MCF 10A (cell line): ENCODE results near the gene ZNF302. TPM values are rescaled to one million over a fixed set of nuclear protein-coding genes. Genes with fewer than 3 reads are reported as not detected.
"Not testable (repeated sequence)": the region's sequence is repeated elsewhere in the genome, so short reads cannot be mapped to it uniquely, and the experiment has no call there.

Experiments used
- BruUV-seq: library from RNA; stranded (reverse); fragments of 400-500 nt; replicated peaks from 2 replicates; lab custom pipeline; 2021; lab: Mats Ljungman, UMichigan
- CTCF ChIA-PET: fragments of 300-600 bp; sonication (Branson Sonifier 250); formaldehyde crosslinking; extraction: SDS; loops from one replicate; lab custom pipeline; 2021; ENCODE audit warnings: antibody characterized with exemption, inconsistent platforms; lab: Yijun Ruan, JAX
- POLR2A ChIA-PET: fragments of 300-600, 350-650 bp; sonication (Branson Sonifier 250); formaldehyde crosslinking; extraction: SDS; loops from one replicate; lab custom pipeline; 2020; ENCODE audit warnings: antibody characterized with exemption, inconsistent platforms; lab: Yijun Ruan, JAX
- DNase-seq: peaks from one replicate; pipeline ENCODE4 v3.0.0-alpha.2; 2018; ENCODE audit not compliant: unreplicated experiment
- H3K27ac Mint-ChIP-seq: one replicate; pipeline ENCODE4 v1.8.0; 2022; ENCODE audit warnings: mild to moderate bottlenecking, low read depth, mixed read lengths; ENCODE audit not compliant: unreplicated experiment
- H3K27me3 Mint-ChIP-seq: one replicate; pipeline ENCODE4 v1.8.0; 2022; ENCODE audit warnings: mixed read lengths; ENCODE audit not compliant: insufficient read depth, unreplicated experiment
- H3K36me3 Mint-ChIP-seq: one replicate; pipeline ENCODE4 v1.8.0; 2022; ENCODE audit warnings: mild to moderate bottlenecking, moderate library complexity, mixed read lengths; ENCODE audit not compliant: insufficient read depth, unreplicated experiment
- H3K4me1 Mint-ChIP-seq: one replicate; pipeline ENCODE4 v1.8.0; 2022; ENCODE audit warnings: mixed read lengths; ENCODE audit not compliant: insufficient read depth, unreplicated experiment
- H3K4me3 Mint-ChIP-seq: one replicate; pipeline ENCODE4 v1.8.0; 2022; ENCODE audit warnings: mild to moderate bottlenecking, moderate library complexity, mixed read lengths; ENCODE audit not compliant: unreplicated experiment
- H3K9me3 Mint-ChIP-seq: one replicate; pipeline ENCODE4 v1.8.0; 2022; ENCODE audit warnings: mixed read lengths; ENCODE audit not compliant: unreplicated experiment
- intact Hi-C: fragments of 100-400 bp; cut with micrococcal nuclease; formaldehyde crosslinking; loops from 2 replicates; pipeline ENCODE4 v1.14.1; 2022
- total RNA-seq: library from RNA; stranded (reverse); gene quantifications from 2 replicates; pipeline ENCODE4 v1.2.3, GENCODE V29; 2022
- TF ChIP-seq, protein P1 (sequence below): fragments of 200-600 bp; IDR thresholded peaks from one replicate; pipeline ENCODE4 v1.8.0; 2022; ENCODE audit warnings: antibody characterized with exemption, mild to moderate bottlenecking; ENCODE audit not compliant: unreplicated experiment

ZNF302 gene
- total RNA-seq, 1 experiment from 2014 or later = 3.9 TPM

- peaks cover 7% of the 10 kb centered on the region for H3K9me3 Mint-ChIP-seq
- H3K27me3 Mint-ChIP-seq = no peaks in the 10 kb centered on the region
- intact Hi-C loops = no loop called here
- no peaks in the 10 kb centered on the region for H3K36me3 Mint-ChIP-seq
- H3K27ac Mint-ChIP-seq = no peak overlapping the region
- H3K4me3 Mint-ChIP-seq = no peak overlapping the region
- no peaks in the 10 kb centered on the region for H3K4me1 Mint-ChIP-seq
- POLR2A ChIA-PET = no interaction called here
- TF ChIP-seq, protein P1, sequence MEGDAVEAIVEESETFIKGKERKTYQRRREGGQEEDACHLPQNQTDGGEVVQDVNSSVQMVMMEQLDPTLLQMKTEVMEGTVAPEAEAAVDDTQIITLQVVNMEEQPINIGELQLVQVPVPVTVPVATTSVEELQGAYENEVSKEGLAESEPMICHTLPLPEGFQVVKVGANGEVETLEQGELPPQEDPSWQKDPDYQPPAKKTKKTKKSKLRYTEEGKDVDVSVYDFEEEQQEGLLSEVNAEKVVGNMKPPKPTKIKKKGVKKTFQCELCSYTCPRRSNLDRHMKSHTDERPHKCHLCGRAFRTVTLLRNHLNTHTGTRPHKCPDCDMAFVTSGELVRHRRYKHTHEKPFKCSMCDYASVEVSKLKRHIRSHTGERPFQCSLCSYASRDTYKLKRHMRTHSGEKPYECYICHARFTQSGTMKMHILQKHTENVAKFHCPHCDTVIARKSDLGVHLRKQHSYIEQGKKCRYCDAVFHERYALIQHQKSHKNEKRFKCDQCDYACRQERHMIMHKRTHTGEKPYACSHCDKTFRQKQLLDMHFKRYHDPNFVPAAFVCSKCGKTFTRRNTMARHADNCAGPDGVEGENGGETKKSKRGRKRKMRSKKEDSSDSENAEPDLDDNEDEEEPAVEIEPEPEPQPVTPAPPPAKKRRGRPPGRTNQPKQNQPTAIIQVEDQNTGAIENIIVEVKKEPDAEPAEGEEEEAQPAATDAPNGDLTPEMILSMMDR = no peak
- BruUV-seq = no TSS peak
- DNase-seq = no peak
- CTCF ChIA-PET = interaction anchor here (0.6 to 1.4 kb wide), 4 partner anchors 9 to 112 kb away, joined by 3 read pairs; no protein-coding TSS in a partner anchor
Observed at GRCh38 chr19:34664168-34664567, 13.3 kb upstream of the ZNF302 start.

- no peak overlapping the region for H3K27ac Mint-ChIP-seq
- no peak for DNase-seq
- CTCF ChIA-PET = interaction anchor here (0.6 to 1.4 kb wide), 2 partner anchors 20 to 84 kb away, joined by 3 read pairs; no protein-coding TSS in a partner anchor
- H3K4me3 Mint-ChIP-seq = no peak overlapping the region
- no peaks in the 10 kb centered on the region for H3K27me3 Mint-ChIP-seq
- no TSS peak for BruUV-seq
- H3K4me1 Mint-ChIP-seq = no peaks in the 10 kb centered on the region
- no peaks in the 10 kb centered on the region for H3K36me3 Mint-ChIP-seq
- intact Hi-C loops = no loop called here
- peaks cover 7% of the 10 kb centered on the region for H3K9me3 Mint-ChIP-seq
- TF ChIP-seq, protein P1 = no peak
- POLR2A ChIA-PET = no interaction called here
Observed at GRCh38 chr19:34664870-34665269, 12.6 kb upstream of the ZNF302 start.

DNA sequence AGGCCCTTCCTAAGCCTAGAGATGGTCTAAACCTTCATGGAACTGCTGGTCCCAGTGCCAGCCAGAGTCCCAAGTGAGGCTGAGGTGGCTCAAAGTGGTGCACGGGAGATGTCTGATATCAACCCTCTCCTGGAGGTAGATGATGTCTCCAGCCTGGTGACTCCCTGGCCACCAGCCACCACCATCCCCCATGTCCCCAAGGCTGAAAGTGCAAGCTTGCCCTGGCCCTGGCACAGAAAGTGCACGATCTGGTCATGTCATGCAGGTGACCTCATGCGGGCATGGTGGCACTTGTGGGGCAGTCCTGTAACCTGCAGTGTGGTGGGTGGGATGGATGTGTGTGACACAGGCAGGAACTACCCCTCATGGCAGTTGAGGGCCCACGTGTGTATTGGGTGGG, 12.2 kb upstream of the ZNF302 start:
- BruUV-seq, H3K27me3 Mint-ChIP-seq, H3K9me3 Mint-ChIP-seq, H3K27ac Mint-ChIP-seq, POLR2A ChIA-PET, H3K4me1 Mint-ChIP-seq, H3K36me3 Mint-ChIP-seq, intact Hi-C loops, H3K4me3 Mint-ChIP-seq, DNase-seq, CTCF ChIA-PET: not testable (repeated sequence)

DNA sequence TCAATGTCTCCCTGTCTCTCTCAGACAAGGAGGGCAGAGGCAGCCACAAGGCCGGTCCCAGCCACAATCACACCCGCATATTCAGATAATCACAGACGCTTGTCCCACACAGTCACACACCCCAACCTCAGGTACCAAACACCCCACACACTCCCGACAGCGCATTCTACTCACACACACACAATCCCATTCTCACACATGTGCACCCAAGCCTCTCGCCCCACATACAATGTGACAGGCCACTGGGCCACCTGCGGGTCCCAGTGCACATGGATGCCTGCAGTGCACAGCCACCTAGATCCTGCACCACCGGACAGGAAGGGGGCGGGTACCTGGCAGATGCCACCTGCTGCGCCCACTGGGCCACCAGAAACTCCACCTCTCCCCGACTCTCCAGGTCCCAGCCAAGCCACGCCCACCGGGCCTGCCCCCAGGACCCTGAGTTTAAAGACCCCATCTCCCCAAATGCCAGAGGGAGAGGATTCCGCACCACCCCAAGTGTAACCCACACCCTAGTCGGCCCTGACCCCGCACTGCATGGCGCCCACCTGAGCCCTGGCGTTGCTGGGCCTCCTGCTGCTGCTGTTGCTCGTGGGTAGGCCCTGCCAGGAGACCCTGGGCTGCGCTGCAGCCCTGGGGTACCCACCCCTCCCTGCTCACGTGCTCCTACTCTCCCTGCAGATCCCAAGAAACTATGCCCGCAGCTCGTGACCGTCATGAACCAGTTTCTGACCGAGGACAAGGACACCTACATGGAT, 11.1 kb upstream of the ZNF302 start:
- DNase-seq = no peak
- Mint-ChIP-seq H3K4me1 (no peaks in the 10 kb centered on the region), H3K27me3 (no peaks in the 10 kb centered on the region), H3K4me3 (no peak overlapping the region), H3K27ac (no peak overlapping the region), H3K9me3 (peaks cover 7% of the 10 kb centered on the region), H3K36me3 (no peaks in the 10 kb centered on the region)
- TF ChIP-seq, protein P1 = no peak
- intact Hi-C loops = no loop called here
- no TSS peak for BruUV-seq
- CTCF ChIA-PET = no interaction called here
- POLR2A ChIA-PET = no interaction called here
